ENCODE results near the gene PSMA7.

The PSMA7 gene

DNA sequence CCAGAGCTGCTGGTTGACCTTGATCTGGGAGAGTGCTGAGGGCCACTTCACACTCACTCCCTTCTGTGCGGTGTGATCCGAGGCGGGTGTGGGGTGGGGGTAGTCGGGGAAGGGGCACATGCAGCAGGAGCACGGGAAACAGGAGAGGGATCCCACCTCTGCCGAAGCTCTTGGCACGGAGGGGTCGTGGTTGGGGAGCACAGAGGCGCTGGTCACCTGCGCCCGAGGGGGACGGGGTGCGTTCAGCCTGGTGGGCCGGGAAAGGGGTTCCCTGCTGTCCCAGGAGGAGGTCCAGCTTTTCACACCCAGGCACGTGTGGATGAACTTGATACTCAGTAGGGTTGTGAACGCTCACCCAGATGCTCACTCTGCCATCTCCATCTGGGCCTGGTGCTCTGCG is 17.7 kb upstream of the PSMA7 start:
- H3K9me3 ChIP-seq (ENCODE audit: control insufficient read depth in 2 of 2, low read length in 2 of 2) = no peaks in the 10 kb centered on the region
- H3K4me1 ChIP-seq (ENCODE audit: control insufficient read depth, insufficient read depth, low read length) = peaks cover 8% of the 10 kb centered on the region
- H3K27ac ChIP-seq (ENCODE audit: low read length) = no peak overlapping the region
- no peak overlapping the region for H3K9ac ChIP-seq (ENCODE audit: low read length in 2 of 2)
- peaks cover 22 to 40% of the 10 kb centered on the region in 2 donors for H3K36me3 ChIP-seq (ENCODE audit: control insufficient read depth in 2 of 2, insufficient read depth in 2 of 2, low read length in 2 of 2)
- H3K4me3 ChIP-seq (ENCODE audit: low read length in 2 of 2) = no peak overlapping the region
- no peaks in the 10 kb centered on the region for H3K27me3 ChIP-seq (ENCODE audit: control insufficient read depth in 1 of 2, insufficient read depth in 2 of 2, low read length in 2 of 2)

DNA sequence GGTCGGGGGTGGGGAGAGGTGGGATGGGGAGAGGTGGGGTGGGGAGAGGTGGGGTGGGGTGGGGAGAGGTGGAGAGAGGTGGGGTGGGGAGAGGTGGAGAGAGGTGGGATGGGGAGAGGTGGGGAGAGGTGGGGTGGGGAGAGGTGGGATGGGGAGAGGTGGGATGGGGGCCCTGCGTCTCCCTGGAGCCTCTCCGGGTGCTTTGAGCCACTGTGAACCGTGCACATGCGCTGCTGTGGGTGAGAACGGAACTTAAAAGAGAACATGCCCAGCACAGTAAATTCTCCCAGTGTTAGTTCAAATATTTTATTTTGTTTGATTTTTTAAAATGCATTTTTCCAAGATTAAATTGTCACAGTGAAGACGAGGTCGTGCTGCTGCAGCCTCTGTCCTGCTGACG is 17.1 kb upstream of the PSMA7 start:
- H3K27ac ChIP-seq (ENCODE audit: low read length) = no peak overlapping the region
- no peaks in the 10 kb centered on the region for H3K9me3 ChIP-seq (ENCODE audit: control insufficient read depth in 2 of 2, low read length in 2 of 2)
- no peaks in the 10 kb centered on the region for H3K27me3 ChIP-seq (ENCODE audit: control insufficient read depth in 1 of 2, insufficient read depth in 2 of 2, low read length in 2 of 2)
- H3K9ac ChIP-seq (ENCODE audit: low read length in 2 of 2) = no peak overlapping the region
- H3K36me3 ChIP-seq (ENCODE audit: control insufficient read depth in 2 of 2, insufficient read depth in 2 of 2, low read length in 2 of 2) = peaks cover 16 to 35% of the 10 kb centered on the region in 2 donors
- no peak overlapping the region for H3K4me3 ChIP-seq (ENCODE audit: low read length in 2 of 2)
- H3K4me1 ChIP-seq (ENCODE audit: control insufficient read depth, insufficient read depth, low read length) = peaks cover 8% of the 10 kb centered on the region

DNA sequence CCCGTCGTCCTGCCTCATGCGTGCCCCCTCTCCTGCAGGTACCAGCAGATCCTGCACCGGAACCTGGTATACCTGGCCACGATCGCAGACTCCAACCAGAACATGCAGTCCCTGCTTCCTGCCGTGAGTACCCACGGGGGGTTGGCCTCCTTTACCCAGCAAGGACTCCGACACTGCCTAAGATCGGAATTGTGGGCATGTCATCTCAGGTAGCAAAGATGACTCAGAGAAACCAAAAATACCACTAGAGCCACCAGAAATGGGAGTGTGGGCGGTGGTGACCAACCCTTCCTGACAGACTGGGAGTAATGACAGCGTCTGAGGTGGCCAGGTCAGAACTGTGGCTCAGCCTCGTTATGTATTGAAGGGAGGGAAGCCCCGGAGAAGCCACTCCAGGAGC is 16.6 kb upstream of the PSMA7 start:
- H3K4me3 ChIP-seq (ENCODE audit: low read length in 2 of 2) = no peak overlapping the region
- no peaks in the 10 kb centered on the region for H3K27me3 ChIP-seq (ENCODE audit: control insufficient read depth in 1 of 2, insufficient read depth in 2 of 2, low read length in 2 of 2)
- H3K9me3 ChIP-seq (ENCODE audit: control insufficient read depth in 2 of 2, low read length in 2 of 2) = no peaks in the 10 kb centered on the region
- no peak overlapping the region for H3K27ac ChIP-seq (ENCODE audit: low read length)
- H3K4me1 ChIP-seq (ENCODE audit: control insufficient read depth, insufficient read depth, low read length) = peaks cover 8% of the 10 kb centered on the region
- peaks cover 11 to 31% of the 10 kb centered on the region in 2 donors for H3K36me3 ChIP-seq (ENCODE audit: control insufficient read depth in 2 of 2, insufficient read depth in 2 of 2, low read length in 2 of 2)
- no peak overlapping the region for H3K9ac ChIP-seq (ENCODE audit: low read length in 2 of 2)

DNA sequence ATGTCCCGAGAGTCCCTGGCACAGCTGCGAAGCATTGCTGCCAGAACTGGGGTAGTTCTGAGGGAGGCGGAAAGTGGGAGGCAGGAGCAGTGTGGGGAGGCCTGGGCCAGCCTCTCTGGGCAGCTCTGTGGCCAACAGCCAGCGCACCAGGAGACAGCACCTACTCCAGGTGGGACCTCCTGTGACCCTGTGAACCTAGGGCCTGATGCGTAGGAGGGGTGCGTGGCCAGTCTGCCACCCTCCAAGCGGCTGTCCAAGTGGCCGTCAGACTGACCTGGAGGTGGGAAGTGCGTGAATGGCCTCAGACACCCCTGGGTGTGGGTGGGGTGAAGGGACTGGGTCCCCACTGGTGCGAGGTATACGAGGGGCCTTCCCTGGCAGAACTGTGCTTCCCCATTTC is 15.9 kb upstream of the PSMA7 start:
- Histone ChIP-seq H3K36me3 (ENCODE audit: control insufficient read depth in 2 of 2, insufficient read depth in 2 of 2, low read length in 2 of 2) (peaks cover 14 to 24% of the 10 kb centered on the region in 2 donors), H3K27me3 (ENCODE audit: control insufficient read depth in 1 of 2, insufficient read depth in 2 of 2, low read length in 2 of 2) (no peaks in the 10 kb centered on the region), H3K4me3 (ENCODE audit: low read length in 2 of 2) (no peak overlapping the region), H3K9me3 (ENCODE audit: control insufficient read depth in 2 of 2, low read length in 2 of 2) (no peaks in the 10 kb centered on the region), H3K9ac (ENCODE audit: low read length in 2 of 2) (no peak overlapping the region), H3K27ac (ENCODE audit: low read length) (no peak overlapping the region), H3K4me1 (ENCODE audit: control insufficient read depth, insufficient read depth, low read length) (peaks cover 8% of the 10 kb centered on the region)

DNA sequence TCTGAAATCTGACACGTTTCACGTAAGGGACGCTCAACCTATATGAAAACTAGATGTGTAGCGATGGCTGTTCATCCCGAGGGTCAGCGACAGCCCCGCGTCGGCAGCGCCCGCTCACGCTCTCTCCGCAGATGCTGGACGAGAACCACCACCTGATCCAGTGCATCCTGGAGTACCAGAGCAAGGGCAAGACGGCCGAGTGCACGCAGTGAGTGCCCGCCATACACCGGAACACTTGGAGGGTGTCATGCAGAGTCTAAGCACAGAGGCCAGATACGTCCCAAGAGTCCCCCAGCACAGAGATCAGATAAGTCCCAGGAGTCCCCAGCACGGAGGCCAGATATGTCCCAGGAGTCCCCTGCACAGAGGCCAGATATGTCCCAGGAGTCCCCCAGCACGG is 15.3 kb upstream of the PSMA7 start:
- Histone ChIP-seq H3K36me3 (ENCODE audit: control insufficient read depth in 2 of 2, insufficient read depth in 2 of 2, low read length in 2 of 2) (peaks cover 14 to 20% of the 10 kb centered on the region in 2 donors), H3K9me3 (ENCODE audit: control insufficient read depth in 2 of 2, low read length in 2 of 2) (no peaks in the 10 kb centered on the region), H3K4me1 (ENCODE audit: control insufficient read depth, insufficient read depth, low read length) (peaks cover 8% of the 10 kb centered on the region), H3K27ac (ENCODE audit: low read length) (no peak overlapping the region), H3K9ac (ENCODE audit: low read length in 2 of 2) (no peak overlapping the region), H3K27me3 (ENCODE audit: control insufficient read depth in 1 of 2, insufficient read depth in 2 of 2, low read length in 2 of 2) (no peaks in the 10 kb centered on the region), H3K4me3 (ENCODE audit: low read length in 2 of 2) (no peak overlapping the region)

DNA sequence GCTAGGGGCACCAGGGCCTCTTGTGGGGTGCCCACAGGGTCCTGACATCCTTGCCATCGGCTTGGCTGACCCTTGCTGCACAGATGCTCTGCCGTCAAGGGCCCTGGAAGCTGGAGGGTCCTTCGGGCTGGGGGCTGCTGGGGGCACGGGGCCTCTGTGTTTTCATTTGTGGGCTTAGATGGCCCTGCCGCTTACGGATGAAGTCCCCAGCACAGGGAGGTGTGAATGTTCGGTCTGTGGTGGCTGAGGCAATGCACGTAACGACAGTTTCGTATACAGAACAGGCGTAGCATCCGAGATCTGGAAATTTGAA is 14.8 kb upstream of the PSMA7 start:
- H3K4me1 ChIP-seq (ENCODE audit: control insufficient read depth, insufficient read depth, low read length) = peaks cover 8% of the 10 kb centered on the region
- H3K4me3 ChIP-seq (ENCODE audit: low read length in 2 of 2) = no peak overlapping the region
- H3K27me3 ChIP-seq (ENCODE audit: control insufficient read depth in 1 of 2, insufficient read depth in 2 of 2, low read length in 2 of 2) = no peaks in the 10 kb centered on the region
- no peaks in the 10 kb centered on the region for H3K9me3 ChIP-seq (ENCODE audit: control insufficient read depth in 2 of 2, low read length in 2 of 2)
- peaks cover 14 to 18% of the 10 kb centered on the region in 2 donors for H3K36me3 ChIP-seq (ENCODE audit: control insufficient read depth in 2 of 2, insufficient read depth in 2 of 2, low read length in 2 of 2)
- H3K9ac ChIP-seq (ENCODE audit: low read length in 2 of 2) = no peak overlapping the region
- no peak overlapping the region for H3K27ac ChIP-seq (ENCODE audit: low read length)

DNA sequence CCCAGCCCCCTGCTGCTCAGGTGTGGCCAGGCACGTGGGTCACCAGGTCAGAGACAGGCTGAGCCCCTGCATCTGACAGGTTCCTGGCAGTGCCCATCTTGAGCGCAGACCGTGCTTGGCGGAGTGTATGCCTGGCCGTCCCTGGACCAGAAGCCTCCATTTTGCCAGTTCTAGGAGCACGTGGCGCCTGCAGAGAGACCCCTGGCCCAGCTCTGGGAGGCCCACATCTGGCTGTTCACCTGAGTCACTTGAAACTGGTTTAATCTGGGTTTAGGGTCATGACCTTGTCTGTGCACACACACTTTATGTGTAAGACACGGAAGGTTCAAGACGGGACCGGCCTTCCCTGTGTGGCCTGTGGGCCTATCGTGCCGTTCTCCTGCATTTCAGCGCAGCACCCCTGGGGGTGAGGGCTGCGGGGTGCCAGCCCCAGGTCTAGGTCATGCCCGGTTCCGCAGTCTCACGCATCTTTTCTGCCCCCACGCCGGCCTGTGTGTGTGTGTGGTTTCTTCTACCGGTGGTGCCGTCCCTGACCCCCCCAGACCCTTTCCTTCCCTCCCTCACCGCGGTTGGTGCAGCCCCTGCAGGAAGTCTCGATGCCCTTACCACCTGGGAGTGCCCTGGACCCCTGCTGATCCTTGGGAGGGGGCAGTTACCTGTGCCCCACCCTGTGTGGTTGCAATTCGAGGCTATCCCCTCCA is 14.3 kb upstream of the PSMA7 start:
- H3K36me3 ChIP-seq (ENCODE audit: control insufficient read depth in 2 of 2, insufficient read depth in 2 of 2, low read length in 2 of 2) = peaks cover 12 to 13% of the 10 kb centered on the region in 2 donors

DNA sequence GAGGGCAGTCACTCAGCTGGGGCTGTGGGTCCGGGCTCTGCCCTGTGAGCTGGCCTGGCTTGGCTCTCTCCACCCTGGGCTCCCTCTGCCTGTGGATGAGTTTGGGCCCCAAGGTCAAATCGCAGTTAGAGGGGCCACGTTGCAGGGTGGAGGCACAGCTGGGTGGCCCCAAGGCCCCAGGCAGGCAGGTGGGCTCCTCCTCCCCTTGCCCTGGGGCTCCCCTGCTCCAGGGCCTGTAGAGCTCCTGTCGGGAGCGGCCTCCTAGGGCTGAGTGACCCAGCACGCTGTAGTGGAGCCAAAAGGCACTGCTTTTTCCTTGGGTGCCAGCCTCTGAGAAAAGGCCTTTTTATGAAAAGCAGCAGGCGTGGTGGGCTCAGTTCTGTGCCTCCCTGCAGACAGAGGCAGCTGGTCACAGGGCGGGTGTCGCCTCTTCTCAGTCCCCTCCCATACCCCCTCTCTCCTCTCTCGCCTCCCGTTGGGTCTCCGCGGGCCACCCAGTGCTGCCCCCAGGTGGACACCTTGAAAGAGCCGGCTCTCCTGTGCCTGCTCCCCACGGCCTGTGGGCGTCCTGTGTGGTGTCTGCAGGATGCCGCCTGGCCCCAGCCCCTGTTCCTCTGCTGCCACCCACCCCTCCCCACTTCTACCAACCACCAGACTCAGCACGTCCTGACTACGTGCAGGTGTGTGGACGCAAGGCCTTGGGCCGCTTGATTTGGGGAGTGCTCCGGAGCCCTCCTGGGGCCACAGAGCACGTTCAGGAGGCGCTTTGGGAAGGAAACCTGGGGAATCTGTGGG is 13.6 kb upstream of the PSMA7 start:
- Histone ChIP-seq H3K27ac (ENCODE audit: low read length) (no peak overlapping the region), H3K9me3 (ENCODE audit: control insufficient read depth in 2 of 2, low read length in 2 of 2) (no peaks in the 10 kb centered on the region), H3K36me3 (ENCODE audit: control insufficient read depth in 2 of 2, insufficient read depth in 2 of 2, low read length in 2 of 2) (peaks cover 10 to 12% of the 10 kb centered on the region in 2 donors), H3K9ac (ENCODE audit: low read length in 2 of 2) (no peak overlapping the region), H3K4me3 (ENCODE audit: low read length in 2 of 2) (peak overlapping the region in 1 of 2 donors; percentile 22), H3K4me1 (ENCODE audit: control insufficient read depth, insufficient read depth, low read length) (peaks cover 8% of the 10 kb centered on the region), H3K27me3 (ENCODE audit: control insufficient read depth in 1 of 2, insufficient read depth in 2 of 2, low read length in 2 of 2) (no peaks in the 10 kb centered on the region)

More for the DNA sequence above, 14.3 kb upstream of the PSMA7 start:
- Histone ChIP-seq H3K9me3 (ENCODE audit: control insufficient read depth in 2 of 2, low read length in 2 of 2) (no peaks in the 10 kb centered on the region), H3K4me3 (ENCODE audit: low read length in 2 of 2) (no peak overlapping the region), H3K9ac (ENCODE audit: low read length in 2 of 2) (no peak overlapping the region), H3K27me3 (ENCODE audit: control insufficient read depth in 1 of 2, insufficient read depth in 2 of 2, low read length in 2 of 2) (no peaks in the 10 kb centered on the region), H3K4me1 (ENCODE audit: control insufficient read depth, insufficient read depth, low read length) (peaks cover 8% of the 10 kb centered on the region), H3K27ac (ENCODE audit: low read length) (no peak overlapping the region)

DNA sequence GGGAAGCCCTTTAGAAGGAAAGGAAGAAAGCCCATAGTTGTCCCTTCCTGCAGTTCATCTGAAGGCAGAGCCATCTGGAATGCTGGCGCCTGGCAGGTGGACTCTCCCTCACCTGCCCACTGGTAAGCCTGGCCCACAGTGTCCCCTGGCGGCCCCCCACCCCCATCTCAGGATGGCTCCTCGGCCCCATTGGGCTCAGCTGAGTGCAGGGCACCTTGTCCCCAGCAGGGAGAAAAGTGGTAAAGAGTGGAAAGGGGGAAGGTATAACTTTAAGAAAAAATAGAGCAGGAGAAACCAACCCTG is 13.0 kb upstream of the PSMA7 start:
- Histone ChIP-seq H3K9me3 (ENCODE audit: control insufficient read depth in 2 of 2, low read length in 2 of 2) (no peaks in the 10 kb centered on the region), H3K27ac (ENCODE audit: low read length) (no peak overlapping the region), H3K4me3 (ENCODE audit: low read length in 2 of 2) (no peak overlapping the region), H3K4me1 (ENCODE audit: control insufficient read depth, insufficient read depth, low read length) (peaks cover 8% of the 10 kb centered on the region), H3K36me3 (ENCODE audit: control insufficient read depth in 2 of 2, insufficient read depth in 2 of 2, low read length in 2 of 2) (peaks cover 8 to 9% of the 10 kb centered on the region in 2 donors), H3K27me3 (ENCODE audit: control insufficient read depth in 1 of 2, insufficient read depth in 2 of 2, low read length in 2 of 2) (no peaks in the 10 kb centered on the region), H3K9ac (ENCODE audit: low read length in 2 of 2) (no peak overlapping the region)

DNA sequence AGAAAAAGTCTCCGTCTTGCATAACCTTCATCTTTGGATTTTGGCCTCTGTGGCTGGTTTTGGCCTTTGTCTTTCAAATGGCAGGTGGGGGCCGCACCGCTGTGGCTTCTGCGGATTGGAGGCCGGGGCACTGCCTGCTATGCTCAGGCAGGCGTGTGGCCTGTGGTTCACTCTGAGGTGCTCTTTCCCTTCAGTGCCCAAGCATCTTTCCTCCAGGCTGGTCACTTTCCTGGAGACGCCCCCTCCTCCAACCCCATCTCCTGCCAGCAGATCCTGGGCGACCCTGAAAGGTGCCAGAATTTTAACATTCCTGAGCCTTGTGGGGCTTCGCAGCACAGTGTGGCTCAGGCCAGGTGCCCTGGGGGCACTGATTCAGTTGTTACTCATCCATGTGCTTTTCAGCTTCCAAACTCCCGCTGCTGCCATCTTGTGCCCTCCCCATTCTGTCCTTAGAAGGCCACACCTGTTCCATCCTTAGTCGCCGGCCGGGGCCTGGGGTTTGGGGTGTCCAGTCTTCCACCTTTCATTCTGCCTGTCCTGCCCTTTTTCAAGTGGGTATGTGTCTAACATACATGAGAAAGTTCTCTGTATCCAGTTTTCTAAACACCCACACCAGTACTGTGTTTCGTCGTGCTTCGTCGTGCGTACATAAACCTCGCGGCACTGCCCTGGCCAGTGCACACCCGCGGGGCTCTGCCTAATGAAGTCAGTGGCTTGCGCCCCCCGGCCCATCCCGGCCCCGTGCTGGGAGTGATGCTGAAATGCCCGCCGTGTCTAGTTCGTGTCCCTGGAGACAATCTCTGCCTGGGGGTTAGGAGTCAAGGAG is 12.4 kb upstream of the PSMA7 start:
- no peaks in the 10 kb centered on the region for H3K27me3 ChIP-seq (ENCODE audit: control insufficient read depth in 1 of 2, insufficient read depth in 2 of 2, low read length in 2 of 2)
- peaks cover 5 to 8% of the 10 kb centered on the region in 2 donors for H3K36me3 ChIP-seq (ENCODE audit: control insufficient read depth in 2 of 2, insufficient read depth in 2 of 2, low read length in 2 of 2)
- no peaks in the 10 kb centered on the region for H3K9me3 ChIP-seq (ENCODE audit: control insufficient read depth in 2 of 2, low read length in 2 of 2)
- H3K9ac ChIP-seq (ENCODE audit: low read length in 2 of 2) = no peak overlapping the region
- H3K4me3 ChIP-seq (ENCODE audit: low read length in 2 of 2) = no peak overlapping the region
- H3K4me1 ChIP-seq (ENCODE audit: control insufficient read depth, insufficient read depth, low read length) = peaks cover 8% of the 10 kb centered on the region
- no peak overlapping the region for H3K27ac ChIP-seq (ENCODE audit: low read length)
